Measurements from ENCODE around the gene LIPI. TPM values are rescaled to one million over a fixed set of nuclear protein-coding genes. Genes with fewer than 3 reads are reported as not detected.
"Not testable (repeated sequence)": the region's sequence is repeated elsewhere in the genome, so short reads cannot be mapped to it uniquely, and the experiment has no call there.

Gene LIPI
- total and polyA plus RNA-seq, 2 donors = not detected

DNA sequence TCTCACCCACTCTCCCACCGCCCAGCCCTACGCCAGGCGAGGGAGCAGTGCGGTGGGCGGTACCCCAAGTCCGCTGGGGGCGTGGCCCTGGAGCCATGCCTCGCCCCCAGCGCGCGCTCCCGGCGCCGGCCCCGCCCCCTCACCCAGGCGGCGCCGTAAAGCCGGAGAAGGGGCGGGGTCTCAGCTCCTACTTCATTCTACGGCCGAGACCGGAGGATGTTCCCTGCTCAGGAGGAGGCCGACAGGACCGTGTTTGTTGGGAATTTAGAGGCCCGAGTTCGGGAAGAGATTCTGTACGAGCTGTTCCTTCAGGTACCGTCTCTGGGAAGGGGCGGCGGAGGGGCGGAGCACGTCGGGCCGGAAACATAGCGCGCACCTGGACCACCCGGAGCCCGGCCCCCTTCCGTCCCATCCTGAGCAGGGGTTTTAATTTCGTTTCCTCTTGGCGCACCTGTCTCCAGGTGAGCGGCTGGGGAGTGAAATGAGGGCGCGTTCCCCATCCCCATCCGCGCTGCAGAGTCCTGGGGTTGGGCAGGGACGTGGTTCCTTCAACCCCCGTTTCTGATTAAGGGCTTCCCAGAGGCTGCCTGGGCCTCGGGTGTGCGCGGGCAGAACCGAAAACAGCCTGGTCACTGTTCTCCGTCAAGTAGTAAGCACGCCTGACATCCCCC is 5.4 kb upstream of the LIPI start, which contains the start of gene RBM11:
RBM11 (plus strand) TSS at position 187 of the 671 bp plus-strand sequence; CDS start at position 217, 30 bp downstream.
- no peaks in the 10 kb centered on the region for H3K4me1 ChIP-seq (ENCODE audit: insufficient read depth)
- peak; percentile 14 for DNase-seq (ENCODE audit: extremely low spot score)
- H3K36me3 ChIP-seq (ENCODE audit: insufficient read depth) = no peaks in the 10 kb centered on the region
- WGBS = under 1% methylated on average over 55 of the region's 55 CpGs
- no peak within 1 kb of the TSS for H3K27ac ChIP-seq (ENCODE audit: low read depth)
- peak within 1 kb of the TSS; percentile 69 for H3K4me3 ChIP-seq (ENCODE audit: low read depth, low read length)

DNA sequence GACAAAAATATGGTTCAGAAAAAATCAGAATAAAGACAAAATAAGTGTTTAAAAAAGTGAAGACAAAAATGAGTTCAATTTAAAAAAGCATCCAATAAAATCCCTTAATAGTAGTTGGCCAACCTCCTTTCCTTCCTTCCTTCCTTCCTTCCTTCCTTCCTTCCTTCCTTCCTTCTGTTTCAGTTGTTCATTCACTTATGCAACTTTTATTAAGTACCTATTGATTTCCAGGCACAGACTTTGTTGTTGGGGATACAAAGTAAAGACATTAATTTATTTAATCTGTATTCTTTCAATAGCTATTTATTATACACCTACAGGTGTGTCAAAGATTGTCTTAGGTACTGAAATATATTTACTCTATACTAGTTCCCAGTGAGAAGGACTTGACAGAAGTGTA is 2.4 kb upstream of the LIPI start:
- no peaks in the 10 kb centered on the region for H3K36me3 ChIP-seq (ENCODE audit: insufficient read depth)
- no peak overlapping the region for H3K4me3 ChIP-seq (ENCODE audit: low read depth, low read length)
- H3K4me1 ChIP-seq (ENCODE audit: insufficient read depth) = no peaks in the 10 kb centered on the region
- no peak overlapping the region for H3K27ac ChIP-seq (ENCODE audit: low read depth)
- DNase-seq (ENCODE audit: extremely low spot score) = no peak

DNA sequence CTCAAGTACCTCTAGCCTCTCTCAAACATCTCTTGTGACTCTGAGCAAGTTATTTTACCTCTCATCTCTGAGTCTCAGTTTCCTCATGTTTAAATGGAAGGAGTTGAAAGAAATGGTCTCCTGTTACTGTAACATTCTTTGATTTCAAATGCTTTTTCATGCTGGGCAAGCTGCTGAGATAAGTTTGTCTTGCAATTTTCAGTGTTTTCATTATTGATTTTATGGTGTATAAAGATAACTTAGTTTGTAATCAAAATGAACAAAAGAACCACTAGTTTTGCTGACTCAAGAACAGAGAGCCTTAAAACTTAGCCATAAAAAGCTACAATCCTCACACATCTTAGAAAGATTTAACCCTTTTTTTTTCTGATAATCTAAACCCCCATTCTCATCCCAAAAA is 4.5 kb downstream of the LIPI start:
- no peak overlapping the region for H3K27ac ChIP-seq (ENCODE audit: low read depth)
- no peak for DNase-seq (ENCODE audit: extremely low spot score)
- H3K4me1 ChIP-seq (ENCODE audit: insufficient read depth) = no peaks in the 10 kb centered on the region
- H3K4me3 ChIP-seq (ENCODE audit: low read depth, low read length) = no peak overlapping the region
- no peaks in the 10 kb centered on the region for H3K36me3 ChIP-seq (ENCODE audit: insufficient read depth)

DNA sequence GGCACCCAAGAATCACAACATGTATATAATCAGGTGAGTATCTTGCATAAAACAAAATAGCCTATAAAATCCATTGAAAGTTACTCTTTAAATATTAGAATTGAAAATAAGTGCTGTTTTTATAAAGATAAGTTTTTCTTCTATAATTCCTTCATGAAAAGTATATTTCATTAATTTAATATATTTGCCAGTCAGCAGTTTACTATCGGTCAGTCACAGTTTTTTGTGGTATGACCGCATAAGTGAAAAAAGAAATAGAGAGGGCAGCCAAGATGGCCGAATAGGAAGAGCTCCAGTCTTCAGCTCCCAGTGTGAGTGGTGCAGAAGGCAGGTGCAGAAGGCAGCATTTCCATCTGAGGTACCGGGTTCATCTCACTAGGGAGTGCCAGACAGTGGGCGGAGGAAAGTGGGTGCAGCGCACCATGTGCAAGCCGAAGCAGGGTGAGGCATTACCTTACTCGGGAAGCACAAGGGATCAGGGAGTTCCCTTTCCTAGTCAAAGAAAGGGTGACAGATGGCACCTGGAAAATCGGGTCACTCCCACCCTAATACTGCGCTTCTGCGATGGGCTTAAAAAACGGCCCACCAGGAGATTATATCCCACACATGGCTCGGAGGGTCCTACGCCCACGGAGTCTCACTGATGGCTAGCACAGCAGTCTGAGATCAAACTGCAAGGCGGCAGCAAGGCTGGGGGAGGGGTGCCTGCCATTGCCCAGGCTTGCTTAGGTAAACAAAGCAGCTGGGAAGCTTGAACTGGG is 44.1 kb downstream of the LIPI start:
- H3K27ac ChIP-seq (ENCODE audit: low read depth); DNase-seq (ENCODE audit: extremely low spot score): not testable (repeated sequence)
- 86% methylated on average over 16 of the region's 16 CpGs for WGBS

GRCh38 chr21:14143999-14144398 is 66.8 kb downstream of the LIPI start:
- no peak for DNase-seq (ENCODE audit: extremely low spot score)
- Histone ChIP-seq H3K27ac (ENCODE audit: low read depth) (no peak overlapping the region), H3K4me3 (ENCODE audit: low read depth, low read length) (no peak overlapping the region), H3K36me3 (ENCODE audit: insufficient read depth) (no peaks in the 10 kb centered on the region), H3K4me1 (ENCODE audit: insufficient read depth) (no peaks in the 10 kb centered on the region)

More for the DNA sequence above, 44.1 kb downstream of the LIPI start:
- not testable (repeated sequence) for H3K4me3 ChIP-seq (ENCODE audit: low read depth, low read length); H3K4me1 ChIP-seq (ENCODE audit: insufficient read depth); H3K36me3 ChIP-seq (ENCODE audit: insufficient read depth)

GRCh38 chr21:14124266-14124665 is 86.5 kb downstream of the LIPI start:
- no peak for DNase-seq (ENCODE audit: extremely low spot score)
- 95% methylated on average over 7 of the region's 7 CpGs for WGBS

GRCh38 chr21:14121719-14122118 is 89.0 kb downstream of the LIPI start:
- Histone ChIP-seq H3K4me3 (ENCODE audit: low read depth, low read length) (no peak overlapping the region), H3K36me3 (ENCODE audit: insufficient read depth) (no peaks in the 10 kb centered on the region), H3K4me1 (ENCODE audit: insufficient read depth) (no peaks in the 10 kb centered on the region), H3K27ac (ENCODE audit: low read depth) (no peak overlapping the region)
- WGBS = 94% methylated on average over 5 of the region's 5 CpGs
- DNase-seq (ENCODE audit: extremely low spot score) = no peak

More at GRCh38 chr21:14124266-14124665, 86.5 kb downstream of the LIPI start:
- Histone ChIP-seq H3K4me3 (ENCODE audit: low read depth, low read length) (no peak overlapping the region), H3K27ac (ENCODE audit: low read depth) (no peak overlapping the region), H3K36me3 (ENCODE audit: insufficient read depth) (no peaks in the 10 kb centered on the region), H3K4me1 (ENCODE audit: insufficient read depth) (no peaks in the 10 kb centered on the region)

GRCh38 chr21:14120091-14120734 is 90.5 kb downstream of the LIPI start:
- WGBS = 50% methylated on average over 4 of the region's 4 CpGs
- H3K4me3 ChIP-seq (ENCODE audit: low read depth, low read length) = no peak overlapping the region
- no peak for DNase-seq (ENCODE audit: extremely low spot score)

DNA sequence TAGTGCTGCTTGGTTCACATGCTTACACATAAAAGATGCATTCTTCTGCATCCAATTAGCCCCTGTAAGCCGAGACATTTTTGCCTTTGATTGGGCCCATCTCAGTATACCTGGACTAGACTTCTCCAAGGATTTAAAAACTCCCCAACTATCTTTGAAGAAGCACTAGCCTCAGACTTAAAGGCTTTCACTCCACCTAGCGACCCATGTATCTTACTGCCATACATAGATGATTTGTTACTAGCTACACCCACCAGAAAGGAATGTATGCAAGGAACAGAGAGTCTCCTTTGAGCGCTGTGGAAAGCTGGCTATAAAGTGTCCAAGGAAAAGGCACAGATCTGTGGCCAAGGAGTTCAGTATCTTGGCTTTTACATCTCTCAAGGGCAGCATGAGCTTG is 91.7 kb downstream of the LIPI start:
- Histone ChIP-seq H3K4me1 (ENCODE audit: insufficient read depth) (no peaks in the 10 kb centered on the region), H3K36me3 (ENCODE audit: insufficient read depth) (no peaks in the 10 kb centered on the region), H3K4me3 (ENCODE audit: low read depth, low read length) (no peak overlapping the region), H3K27ac (ENCODE audit: low read depth) (no peak overlapping the region)
- 88% methylated on average over 3 of the region's 3 CpGs for WGBS
- no peak for DNase-seq (ENCODE audit: extremely low spot score)

More at GRCh38 chr21:14120091-14120734, 90.5 kb downstream of the LIPI start:
- Histone ChIP-seq H3K36me3 (ENCODE audit: insufficient read depth) (no peaks in the 10 kb centered on the region), H3K4me1 (ENCODE audit: insufficient read depth) (no peaks in the 10 kb centered on the region), H3K27ac (ENCODE audit: low read depth) (no peak overlapping the region)

- H3K36me3 ChIP-seq (ENCODE audit: insufficient read depth) = no peaks in the 10 kb centered on the region
- no peak overlapping the region for H3K27ac ChIP-seq (ENCODE audit: low read depth)
- 96% methylated on average over 6 of the region's 6 CpGs for WGBS
- no peak for DNase-seq (ENCODE audit: extremely low spot score)
- H3K4me3 ChIP-seq (ENCODE audit: low read depth, low read length) = no peak overlapping the region
- H3K4me1 ChIP-seq (ENCODE audit: insufficient read depth) = no peaks in the 10 kb centered on the region
Observed at GRCh38 chr21:14116080-14116481, 94.7 kb downstream of the LIPI start.

DNA sequence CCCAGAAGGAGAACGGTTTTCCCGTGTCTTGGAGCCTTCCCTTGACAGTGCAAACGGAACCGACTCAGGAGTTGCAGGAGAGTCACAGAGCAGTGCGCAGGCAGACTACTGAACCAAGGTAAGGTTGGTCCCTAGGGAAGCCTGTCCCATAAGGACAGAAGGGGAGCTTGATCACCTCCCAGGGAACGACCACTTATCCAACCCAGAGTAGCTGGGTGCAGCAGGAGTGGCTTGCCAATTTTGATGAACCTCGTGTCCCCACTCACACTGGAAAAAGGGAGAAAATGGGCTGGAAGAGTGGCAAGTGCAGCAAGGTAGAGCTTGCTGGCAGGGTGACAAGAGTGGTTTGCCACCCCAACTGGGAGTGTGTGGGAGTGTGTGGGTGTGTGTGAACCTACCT is 95.1 kb downstream of the LIPI start:
- H3K27ac ChIP-seq (ENCODE audit: low read depth) = no peak overlapping the region
- H3K4me1 ChIP-seq (ENCODE audit: insufficient read depth) = no peaks in the 10 kb centered on the region
- H3K36me3 ChIP-seq (ENCODE audit: insufficient read depth) = no peaks in the 10 kb centered on the region
- no peak for DNase-seq (ENCODE audit: extremely low spot score)
- H3K4me3 ChIP-seq (ENCODE audit: low read depth, low read length) = no peak overlapping the region
- WGBS = 95% methylated on average over 7 of the region's 7 CpGs

GRCh38 chr21:14114251-14114650 is 96.5 kb downstream of the LIPI start:
- Histone ChIP-seq H3K36me3 (ENCODE audit: insufficient read depth) (no peaks in the 10 kb centered on the region), H3K4me3 (ENCODE audit: low read depth, low read length) (no peak overlapping the region), H3K27ac (ENCODE audit: low read depth) (no peak overlapping the region), H3K4me1 (ENCODE audit: insufficient read depth) (no peaks in the 10 kb centered on the region)
- 96% methylated on average over 3 of the region's 3 CpGs for WGBS
- no peak for DNase-seq (ENCODE audit: extremely low spot score)

DNA sequence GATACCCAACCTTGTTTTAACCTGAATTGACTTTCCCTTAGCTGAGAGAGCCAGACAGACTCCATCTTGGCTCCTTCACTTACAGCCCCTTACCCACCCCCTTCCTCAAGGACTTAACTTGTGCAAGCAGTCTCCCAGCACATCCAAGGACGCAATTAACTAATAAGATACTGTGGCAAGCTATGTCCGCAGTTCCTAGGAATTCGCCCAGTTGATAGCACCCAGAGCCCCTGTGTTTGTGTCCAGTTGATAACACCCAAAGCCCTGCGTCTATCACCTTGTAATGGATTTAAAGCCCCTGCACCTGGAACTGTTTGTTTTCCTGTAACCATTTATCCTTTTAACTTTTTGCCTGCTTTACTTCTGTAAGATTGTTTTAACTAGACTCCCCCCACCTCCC is 106.2 kb downstream of the LIPI start:
- DNase-seq (ENCODE audit: extremely low spot score); H3K4me1 ChIP-seq (ENCODE audit: insufficient read depth): not testable (repeated sequence)
- WGBS = 80% methylated on average over 4 of the region's 4 CpGs

GRCh38 chr21:14099570-14099969 is 111.2 kb downstream of the LIPI start:
- WGBS = 64% methylated on average over 2 of the region's 2 CpGs
- no peak for DNase-seq (ENCODE audit: extremely low spot score)
- H3K36me3 ChIP-seq (ENCODE audit: insufficient read depth) = no peaks in the 10 kb centered on the region
- H3K4me3 ChIP-seq (ENCODE audit: low read depth, low read length) = no peak overlapping the region
- H3K4me1 ChIP-seq (ENCODE audit: insufficient read depth) = no peaks in the 10 kb centered on the region
- no peak overlapping the region for H3K27ac ChIP-seq (ENCODE audit: low read depth)

More for the DNA sequence above, 106.2 kb downstream of the LIPI start:
- not testable (repeated sequence) for H3K27ac ChIP-seq (ENCODE audit: low read depth); H3K4me3 ChIP-seq (ENCODE audit: low read depth, low read length); H3K36me3 ChIP-seq (ENCODE audit: insufficient read depth)

Data from urinary bladder (tissue), 4 donors.